HepG2 (cell line): ENCODE results near the gene PLK5. TPM values are rescaled to one million over a fixed set of nuclear protein-coding genes. Genes with fewer than 3 reads are reported as not detected.

Experiments used
- ATAC-seq: fragments of 200-7000 bp; cut with Tn5 transposase; 3 replicates; pipeline ENCODE4 v1.9.1; 2020; ENCODE audit warnings: mild to moderate bottlenecking, moderate library complexity
- BruUV-seq: library from RNA; stranded (reverse); fragments of 400-500 nt; replicated peaks from 2 replicates; lab custom pipeline; 2021; lab: Mats Ljungman, UMichigan
- CTCF ChIA-PET: fragments of 300-600 bp; formaldehyde crosslinking; extraction: SDS; loops from one replicate; lab custom pipeline; 2021; ENCODE audit warnings: low total read pairs, inconsistent platforms, low intra/inter-chr PET ratio; lab: Yijun Ruan, JAX
- POLR2A ChIA-PET: fragments of 350-600 bp; sonication (Branson Sonifier 250); formaldehyde crosslinking; loops from one replicate; lab custom pipeline; 2020; ENCODE audit warnings: antibody characterized with exemption, inconsistent platforms; lab: Yijun Ruan, JAX
- DNase-seq: peaks from one replicate; pipeline ENCODE4 v3.0.0-alpha.2; 2015; ENCODE audit warnings: low spot score
- FAIRE-seq: peaks from 3 replicates; lab custom pipeline; 2011; peaks lifted over from hg19 to GRCh38; lab: Jason Lieb, UNC
- H2AFZ ChIP-seq: one replicate; pipeline ENCODE4 v1.6.1; 2011; ENCODE audit warnings: low read length, inconsistent platforms
- H3K27ac ChIP-seq: fragments of 300-600 bp; 3 replicates; pipeline ENCODE4 v1.8.0; 2011; ENCODE audit warnings: mixed run types, mild to moderate bottlenecking, mixed read lengths, low read length, inconsistent platforms; ENCODE audit not compliant: insufficient read depth; ENCODE audit errors: extremely low read length
- H3K27me3 ChIP-seq, 2 experiments: fragments of 200-600 bp in 1 of 2; 2 replicates in 1 of 2; 3 replicates in 1 of 2; pipeline versions ENCODE4 v1.6.0 to v1.8.0; 2011; ENCODE audit warnings: low read length in 2 of 2, mild to moderate bottlenecking in 2 of 2, moderate library complexity in 2 of 2, inconsistent platforms in 1 of 2; ENCODE audit not compliant: insufficient read depth in 2 of 2, control insufficient read depth in 1 of 2
- H3K36me3 ChIP-seq, 2 experiments: fragments of 200-600 bp in 1 of 2; replicated peaks in 1 of 2; 2 replicates in 1 of 2; 3 replicates in 1 of 2; pipeline versions ENCODE4 v1.5.1 to v1.8.0; 2011; ENCODE audit warnings: low read length in 2 of 2, inconsistent platforms in 1 of 2; ENCODE audit not compliant: insufficient read depth in 2 of 2, control insufficient read depth in 1 of 2
- H3K4me1 ChIP-seq: 2 replicates; pipeline ENCODE4 v1.5.1; 2012; ENCODE audit warnings: low read length, inconsistent platforms; ENCODE audit not compliant: insufficient read depth
- H3K4me2 ChIP-seq: 2 replicates; pipeline ENCODE4 v1.6.0; 2011; ENCODE audit warnings: low read depth, low read length, inconsistent platforms
- H3K4me3 ChIP-seq, 3 experiments: fragments of 200-600 bp in 1 of 3; sonication (generic), shearing (Covaris generic) in 1 of 3; replicated peaks in 1 of 3; 2 replicates each; pipeline ENCODE4 v1.5.1; 2011 to 2016; ENCODE audit warnings: low read length in 3 of 3, inconsistent platforms in 2 of 3, low read depth in 2 of 3, mild to moderate bottlenecking in 2 of 3, control low read depth in 1 of 3, mixed read lengths in 1 of 3; ENCODE audit not compliant: insufficient read depth in 1 of 3
- H3K79me2 ChIP-seq: one replicate; pipeline ENCODE4 v1.6.1; 2011; ENCODE audit warnings: low read length, inconsistent platforms; ENCODE audit not compliant: insufficient read depth
- H3K9ac ChIP-seq: 2 replicates; pipeline ENCODE4 v1.6.0; 2011; ENCODE audit warnings: mild to moderate bottlenecking, low read depth, low read length, inconsistent platforms; ENCODE audit not compliant: insufficient read depth
- H3K9me3 ChIP-seq: 2 replicates; pipeline ENCODE4 v1.5.1; 2012; ENCODE audit warnings: mild to moderate bottlenecking, low read length
- H4K20me1 ChIP-seq: 2 replicates; pipeline ENCODE4 v1.6.0; 2011; ENCODE audit warnings: inconsistent platforms, mild to moderate bottlenecking, low read length, moderate library complexity; ENCODE audit not compliant: insufficient read depth
- ARNT2 ChIP-seq: sonication (generic); formaldehyde crosslinking; IDR thresholded peaks from 2 replicates; pipeline ENCODE4 v1.8.0; 2022; ENCODE audit warnings: mild to moderate bottlenecking, low read depth, missing genetic modification reagents, moderate library complexity
- CCDC6 ChIP-seq: sonication (generic); formaldehyde crosslinking; IDR thresholded peaks from 2 replicates; pipeline ENCODE4 v1.8.1; 2022; ENCODE audit warnings: mild to moderate bottlenecking, missing genetic modification reagents, moderate library complexity
- KLF13 ChIP-seq: sonication (generic); formaldehyde crosslinking; IDR thresholded peaks from 2 replicates; pipeline ENCODE4 v1.4.0; 2020; ENCODE audit warnings: mild to moderate bottlenecking, missing genetic modification reagents
- POLR2A ChIP-seq, 2 experiments: IDR thresholded peaks; 2 replicates each; pipeline ENCODE4 v1.6.1; 2011; ENCODE audit warnings: low read depth in 2 of 2, low read length in 2 of 2, mild to moderate bottlenecking in 1 of 2, moderate library complexity in 1 of 2; ENCODE audit not compliant: insufficient read depth in 1 of 2
- POLR2G ChIP-seq: fragments of 200-400 bp; formaldehyde crosslinking; IDR thresholded peaks from 2 replicates; pipeline ENCODE4 v1.6.1; 2018; ENCODE audit warnings: mild to moderate bottlenecking, low read depth, low read length, moderate library complexity
- RELA ChIP-seq: sonication (generic); formaldehyde crosslinking; IDR thresholded peaks from 2 replicates; pipeline ENCODE4 v1.4.0; 2020; ENCODE audit warnings: missing genetic modification reagents
- ZFP1 ChIP-seq: IDR thresholded peaks from 2 replicates; pipeline ENCODE4 v1.6.1; 2016
- ZFX ChIP-seq: sonication (generic); formaldehyde crosslinking; IDR thresholded peaks from 2 replicates; pipeline ENCODE4 v1.4.0; 2020; ENCODE audit warnings: mild to moderate bottlenecking, low read depth, missing genetic modification reagents, moderate library complexity
- ZNF121 ChIP-seq: sonication (generic); formaldehyde crosslinking; IDR thresholded peaks from 2 replicates; pipeline ENCODE4 v1.5.0; 2020; ENCODE audit warnings: mild to moderate bottlenecking, missing genetic modification reagents
- ZNF232 ChIP-seq: sonication (generic); formaldehyde crosslinking; IDR thresholded peaks from 2 replicates; pipeline ENCODE4 v1.4.0; 2020; ENCODE audit warnings: missing genetic modification reagents, borderline replicate concordance
- ZNF570 ChIP-seq: sonication (generic); formaldehyde crosslinking; IDR thresholded peaks from 2 replicates; pipeline ENCODE4 v1.4.0; 2020; ENCODE audit warnings: mild to moderate bottlenecking, missing genetic modification reagents, borderline replicate concordance
- ZNF770 ChIP-seq: sonication (generic); formaldehyde crosslinking; IDR thresholded peaks from 2 replicates; pipeline ENCODE4 v1.5.0; 2020; ENCODE audit warnings: mild to moderate bottlenecking, missing genetic modification reagents
- WGBS: methylation state at CpG from one replicate; pipeline ENCODE4 v1.1.6; 2017; ENCODE audit warnings: low lambda C conversion rate; 5-methylcytosine and 5-hydroxymethylcytosine counted together
- in situ Hi-C: cut with HindIII; loops from 2 replicates; pipeline ENCODE4 v1.10.0; 2017; ENCODE audit warnings: low pct_unique_long_range_greater_than_20kb; ENCODE audit not compliant: extremely low pct_ligation_motif_present
- intact Hi-C: fragments of 100-400 bp; cut with micrococcal nuclease; formaldehyde crosslinking; loops from one replicate; pipeline ENCODE4 v1.10.0; 2022; ENCODE audit not compliant: unreplicated experiment
- polyA plus RNA-seq, 8 experiments: library from polyadenylated mRNA; depleted of rRNA in 3 of 8; stranded (reverse) in 7 of 8; unstranded in 1 of 8; fragments of >200 nt; fragmentation: Illumina TruSeq in 4 of 8; extraction: Trizol in 4 of 8; gene quantifications; 2 replicates each; pipeline versions ENCODE4 v1.2.1 to v1.2.3, GENCODE V29; 2011 to 2016; ENCODE audit warnings: low read depth in 4 of 8, missing spikeins in 1 of 8, mixed read lengths in 1 of 8; ENCODE audit not compliant: insufficient read depth in 1 of 8
- total RNA-seq, 5 experiments: library from RNA; depleted of rRNA; stranded (reverse); fragments of >200 nt; fragmentation: Illumina TruSeq; extraction: Trizol; gene quantifications; 2 replicates each; pipeline ENCODE4 v1.2.3, GENCODE V29; 2016; ENCODE audit warnings: low read depth in 1 of 5
- TF ChIP-seq, protein P1 (sequence below): sonication (generic); formaldehyde crosslinking; IDR thresholded peaks from 2 replicates; pipeline ENCODE4 v1.4.0; 2020; ENCODE audit warnings: mild to moderate bottlenecking, missing genetic modification reagents, borderline replicate concordance
- TF ChIP-seq, protein P2 (sequence below): sonication (generic); formaldehyde crosslinking; IDR thresholded peaks from 2 replicates; pipeline ENCODE4 v1.4.0; 2020; ENCODE audit warnings: missing genetic modification reagents, mild to moderate bottlenecking, borderline replicate concordance
- TF ChIP-seq, protein P3 (sequence below): IDR thresholded peaks from 2 replicates; pipeline ENCODE4 v1.6.1; 2018; ENCODE audit warnings: missing genetic modification reagents, mild to moderate bottlenecking, missing compliant biosample characterization

The PLK5 gene
- total and polyA plus RNA-seq, 2 of the 13 experiments (the other 11 are each of a cell fraction or from before 2014, with no cell fraction given): not detected

DNA sequence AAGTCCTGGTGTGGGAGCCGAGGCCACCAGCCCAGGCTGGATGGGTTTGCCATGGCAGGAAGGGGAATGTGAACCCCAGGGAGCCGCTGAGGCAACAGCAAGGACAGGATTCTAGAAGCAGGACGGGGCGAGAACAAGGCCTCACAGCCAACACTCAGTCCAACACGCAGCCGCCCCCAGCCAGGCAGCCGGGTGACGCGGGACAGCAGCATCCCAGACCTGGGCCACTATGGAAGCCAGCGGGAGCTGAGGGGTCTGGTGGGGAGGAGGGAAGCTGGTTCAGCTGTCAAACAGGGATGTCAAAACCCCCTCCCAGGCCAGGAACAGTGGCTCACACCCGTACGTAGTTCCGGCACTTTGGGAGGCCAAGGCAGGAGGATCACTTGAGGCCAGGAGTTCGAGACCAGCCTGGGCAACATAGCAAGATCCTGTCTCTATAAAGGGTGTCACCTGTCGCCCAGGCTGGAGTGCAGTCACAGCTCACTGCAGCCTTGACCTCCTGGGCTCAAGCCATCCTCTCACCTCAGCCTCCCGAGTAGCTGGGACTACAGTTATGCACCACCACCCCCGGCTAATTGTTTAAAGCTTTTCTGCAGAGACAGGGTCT, 37.5 kb downstream of the PLK5 start:
- peaks cover 8% of the 10 kb centered on the region for H3K4me1 ChIP-seq
- FAIRE-seq (no peak), DNase-seq (no peak), ATAC-seq (no peak)
- peaks cover 0 to 4% of the 10 kb centered on the region in 2 experiments; a peak in 3 of 5 replicates for H3K36me3 ChIP-seq
- in situ Hi-C loops: no loop called here
- intact Hi-C loops: no loop called here
- H2AFZ ChIP-seq: no peak overlapping the region
- 97% methylated on average over 11 of the region's 17 CpGs for WGBS
- H3K9ac ChIP-seq: no peak overlapping the region
- H3K79me2 ChIP-seq: peaks cover 10% of the 10 kb centered on the region
- BruUV-seq: no TSS peak
- ChIA-PET POLR2A (no interaction called here), CTCF (no interaction called here)
- H3K4me2 ChIP-seq: no peak overlapping the region
- no peaks in the 10 kb centered on the region for H3K9me3 ChIP-seq
- H3K27ac ChIP-seq: no peak overlapping the region
- TF ChIP-seq ZFP1 (CRISPR knock-in tag) (no peak), ZFX (CRISPR knock-in tag) (no peak), ZNF770 (CRISPR knock-in tag) (0 out of 2 replicates have a peak, but pooled peaks have one; percentile 56), CCDC6 (CRISPR knock-in tag) (no peak), ARNT2 (CRISPR knock-in tag) (no peak), ZNF121 (peak; percentile 78), POLR2G (no peak), KLF13 (CRISPR knock-in tag) (no peak), ZNF570 (CRISPR knock-in tag) (no peak), RELA (CRISPR knock-in tag) (no peak), POLR2A (IDR thresholded peaks at IDR 0.05; ENCODE audit: insufficient read depth in 1 of 2, low read depth in 2 of 2, low read length in 2 of 2) (no peak), ZNF232 (CRISPR knock-in tag) (no peak)
- TF ChIP-seq, protein P1, sequence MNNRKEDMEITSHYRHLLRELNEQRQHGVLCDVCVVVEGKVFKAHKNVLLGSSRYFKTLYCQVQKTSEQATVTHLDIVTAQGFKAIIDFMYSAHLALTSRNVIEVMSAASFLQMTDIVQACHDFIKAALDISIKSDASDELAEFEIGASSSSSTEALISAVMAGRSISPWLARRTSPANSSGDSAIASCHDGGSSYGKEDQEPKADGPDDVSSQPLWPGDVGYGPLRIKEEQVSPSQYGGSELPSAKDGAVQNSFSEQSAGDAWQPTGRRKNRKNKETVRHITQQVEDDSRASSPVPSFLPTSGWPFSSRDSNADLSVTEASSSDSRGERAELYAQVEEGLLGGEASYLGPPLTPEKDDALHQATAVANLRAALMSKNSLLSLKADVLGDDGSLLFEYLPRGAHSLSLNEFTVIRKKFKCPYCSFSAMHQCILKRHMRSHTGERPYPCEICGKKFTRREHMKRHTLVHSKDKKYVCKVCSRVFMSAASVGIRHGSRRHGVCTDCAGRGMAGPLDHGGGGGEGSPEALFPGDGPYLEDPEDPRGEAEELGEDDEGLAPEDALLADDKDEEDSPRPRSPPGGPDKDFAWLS: no peak
- TF ChIP-seq, protein P2, sequence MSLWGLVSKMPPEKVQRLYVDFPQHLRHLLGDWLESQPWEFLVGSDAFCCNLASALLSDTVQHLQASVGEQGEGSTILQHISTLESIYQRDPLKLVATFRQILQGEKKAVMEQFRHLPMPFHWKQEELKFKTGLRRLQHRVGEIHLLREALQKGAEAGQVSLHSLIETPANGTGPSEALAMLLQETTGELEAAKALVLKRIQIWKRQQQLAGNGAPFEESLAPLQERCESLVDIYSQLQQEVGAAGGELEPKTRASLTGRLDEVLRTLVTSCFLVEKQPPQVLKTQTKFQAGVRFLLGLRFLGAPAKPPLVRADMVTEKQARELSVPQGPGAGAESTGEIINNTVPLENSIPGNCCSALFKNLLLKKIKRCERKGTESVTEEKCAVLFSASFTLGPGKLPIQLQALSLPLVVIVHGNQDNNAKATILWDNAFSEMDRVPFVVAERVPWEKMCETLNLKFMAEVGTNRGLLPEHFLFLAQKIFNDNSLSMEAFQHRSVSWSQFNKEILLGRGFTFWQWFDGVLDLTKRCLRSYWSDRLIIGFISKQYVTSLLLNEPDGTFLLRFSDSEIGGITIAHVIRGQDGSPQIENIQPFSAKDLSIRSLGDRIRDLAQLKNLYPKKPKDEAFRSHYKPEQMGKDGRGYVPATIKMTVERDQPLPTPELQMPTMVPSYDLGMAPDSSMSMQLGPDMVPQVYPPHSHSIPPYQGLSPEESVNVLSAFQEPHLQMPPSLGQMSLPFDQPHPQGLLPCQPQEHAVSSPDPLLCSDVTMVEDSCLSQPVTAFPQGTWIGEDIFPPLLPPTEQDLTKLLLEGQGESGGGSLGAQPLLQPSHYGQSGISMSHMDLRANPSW (CRISPR knock-in tag): no peak
- TF ChIP-seq, protein P3, sequence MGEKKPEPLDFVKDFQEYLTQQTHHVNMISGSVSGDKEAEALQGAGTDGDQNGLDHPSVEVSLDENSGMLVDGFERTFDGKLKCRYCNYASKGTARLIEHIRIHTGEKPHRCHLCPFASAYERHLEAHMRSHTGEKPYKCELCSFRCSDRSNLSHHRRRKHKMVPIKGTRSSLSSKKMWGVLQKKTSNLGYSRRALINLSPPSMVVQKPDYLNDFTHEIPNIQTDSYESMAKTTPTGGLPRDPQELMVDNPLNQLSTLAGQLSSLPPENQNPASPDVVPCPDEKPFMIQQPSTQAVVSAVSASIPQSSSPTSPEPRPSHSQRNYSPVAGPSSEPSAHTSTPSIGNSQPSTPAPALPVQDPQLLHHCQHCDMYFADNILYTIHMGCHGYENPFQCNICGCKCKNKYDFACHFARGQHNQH (CRISPR knock-in tag): no peak
- no peak overlapping the region for H3K4me3 ChIP-seq
- no peaks in the 10 kb centered on the region for H3K27me3 ChIP-seq
- H4K20me1 ChIP-seq: 0 out of 2 replicates have a peak, but pooled peaks cover 6% of the 10 kb centered on the region
